ENCODE results near the gene DLGAP4.

The DLGAP4 gene

DNA sequence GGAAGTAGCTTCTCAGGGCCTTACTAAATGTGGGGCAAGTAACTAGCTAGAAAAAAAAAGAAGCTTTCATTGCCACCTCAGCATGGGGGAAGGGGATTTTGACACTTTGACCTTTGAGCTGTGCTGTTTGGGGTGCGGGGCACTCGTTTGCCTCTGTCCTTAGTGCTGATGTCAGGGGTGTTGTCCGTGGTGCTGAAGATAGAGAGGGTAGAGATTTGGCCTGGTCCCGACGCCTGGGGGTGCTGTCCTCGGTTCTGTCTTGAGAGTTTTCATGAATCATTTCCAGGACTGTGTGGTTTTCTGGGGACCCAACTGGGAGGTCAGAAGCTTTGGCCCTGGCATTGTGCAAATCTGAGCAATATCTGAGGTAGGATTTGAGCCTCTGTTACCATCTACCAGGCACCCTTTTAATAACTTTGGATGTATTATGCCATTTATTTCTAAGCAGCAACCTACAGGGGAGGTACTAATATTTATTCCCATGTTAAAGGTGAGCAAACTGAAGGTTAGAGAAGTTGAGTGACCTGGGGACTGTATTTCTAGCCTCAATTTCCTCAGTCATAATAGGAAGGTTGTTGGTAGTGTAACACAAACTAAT, 78.0 kb downstream of the DLGAP4 start:
- TF ChIP-seq, protein P1, sequence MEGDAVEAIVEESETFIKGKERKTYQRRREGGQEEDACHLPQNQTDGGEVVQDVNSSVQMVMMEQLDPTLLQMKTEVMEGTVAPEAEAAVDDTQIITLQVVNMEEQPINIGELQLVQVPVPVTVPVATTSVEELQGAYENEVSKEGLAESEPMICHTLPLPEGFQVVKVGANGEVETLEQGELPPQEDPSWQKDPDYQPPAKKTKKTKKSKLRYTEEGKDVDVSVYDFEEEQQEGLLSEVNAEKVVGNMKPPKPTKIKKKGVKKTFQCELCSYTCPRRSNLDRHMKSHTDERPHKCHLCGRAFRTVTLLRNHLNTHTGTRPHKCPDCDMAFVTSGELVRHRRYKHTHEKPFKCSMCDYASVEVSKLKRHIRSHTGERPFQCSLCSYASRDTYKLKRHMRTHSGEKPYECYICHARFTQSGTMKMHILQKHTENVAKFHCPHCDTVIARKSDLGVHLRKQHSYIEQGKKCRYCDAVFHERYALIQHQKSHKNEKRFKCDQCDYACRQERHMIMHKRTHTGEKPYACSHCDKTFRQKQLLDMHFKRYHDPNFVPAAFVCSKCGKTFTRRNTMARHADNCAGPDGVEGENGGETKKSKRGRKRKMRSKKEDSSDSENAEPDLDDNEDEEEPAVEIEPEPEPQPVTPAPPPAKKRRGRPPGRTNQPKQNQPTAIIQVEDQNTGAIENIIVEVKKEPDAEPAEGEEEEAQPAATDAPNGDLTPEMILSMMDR (IDR thresholded peaks at IDR 0.05; ENCODE audit: insufficient read depth, low read length, missing control alignments) = peak; percentile 5
- CTCF ChIA-PET = interaction anchor here (1.0 kb wide), 1 partner anchor 35 kb away, joined by 3 read pairs; no protein-coding TSS in a partner anchor
- no peak overlapping the region for H3K4me3 ChIP-seq (ENCODE audit: low read depth, low read length)
- POLR2A ChIA-PET = no interaction called here
- no peak for DNase-seq (ENCODE audit: low read depth, low spot score)

DNA sequence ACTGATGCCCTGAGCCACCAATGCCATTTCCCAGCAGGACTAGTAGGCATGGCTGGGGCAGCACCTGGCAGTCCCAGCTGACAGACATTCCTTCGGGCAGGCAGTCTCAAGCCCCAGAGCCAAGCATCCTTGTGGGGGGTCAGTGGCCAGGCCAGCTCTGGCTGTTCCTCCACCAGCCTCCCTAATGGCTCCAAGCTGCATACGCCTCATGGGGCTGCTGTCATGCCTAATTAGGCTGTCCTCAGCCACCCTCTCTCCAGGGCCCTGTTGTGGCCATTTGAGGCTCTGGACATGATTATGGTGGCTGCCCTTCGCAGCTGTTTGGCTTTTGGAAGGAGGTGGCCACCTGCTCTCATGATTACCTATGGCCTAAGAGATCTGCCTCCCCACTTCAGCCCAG, 79.4 kb downstream of the DLGAP4 start:
- POLR2A ChIA-PET = no interaction called here
- TF ChIP-seq, protein P1 (IDR thresholded peaks at IDR 0.05; ENCODE audit: insufficient read depth, low read length, missing control alignments) = no peak
- no peak for DNase-seq (ENCODE audit: low read depth, low spot score)
- no peak overlapping the region for H3K4me3 ChIP-seq (ENCODE audit: low read depth, low read length)
- CTCF ChIA-PET = no interaction called here

DNA sequence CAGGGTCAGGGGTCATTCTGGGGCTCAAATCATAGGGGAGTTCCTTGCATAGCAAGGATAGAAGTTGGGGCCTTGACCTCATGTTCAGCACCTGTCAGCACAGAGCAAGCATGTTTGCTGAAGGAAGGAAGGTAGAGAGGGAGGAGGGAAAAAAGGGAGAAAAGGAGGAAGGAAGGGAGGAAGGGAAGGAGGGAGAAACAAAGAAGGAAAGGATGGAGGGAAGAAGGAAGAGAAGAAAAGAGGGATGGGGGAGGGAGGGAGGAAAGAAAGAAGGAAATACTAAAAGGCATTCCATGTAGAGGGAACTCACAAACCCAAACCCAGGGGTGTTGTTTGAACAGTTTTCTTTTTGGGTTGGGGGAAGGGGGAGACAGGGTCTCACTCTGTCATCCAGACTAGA, 80.1 kb downstream of the DLGAP4 start:
- no peak overlapping the region for H3K4me3 ChIP-seq (ENCODE audit: low read depth, low read length)
- DNase-seq (ENCODE audit: low read depth, low spot score) = no peak
- ChIA-PET POLR2A (no interaction called here), CTCF (no interaction called here)
- TF ChIP-seq, protein P1 (IDR thresholded peaks at IDR 0.05; ENCODE audit: insufficient read depth, low read length, missing control alignments) = no peak

DNA sequence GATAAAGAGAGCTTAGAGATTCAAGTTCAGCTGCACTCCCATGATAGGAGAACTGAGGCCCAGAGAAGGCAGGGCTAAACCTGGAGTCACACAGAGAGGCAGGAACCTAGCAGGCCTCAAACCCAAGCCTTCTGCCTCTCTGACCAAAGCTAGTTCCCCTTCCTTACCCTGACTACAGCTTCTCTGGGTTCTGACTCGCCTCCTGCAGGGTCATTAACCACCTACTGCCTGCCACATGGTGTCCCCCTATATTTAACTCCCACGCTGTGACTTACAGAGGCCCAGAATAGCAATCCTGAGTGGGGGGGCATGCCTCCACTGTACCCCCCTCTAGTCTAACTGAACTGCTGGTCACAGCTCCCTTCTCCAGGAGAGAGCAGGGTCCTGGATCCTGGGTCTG, 84.1 kb downstream of the DLGAP4 start:
- TF ChIP-seq, protein P1 (IDR thresholded peaks at IDR 0.05; ENCODE audit: insufficient read depth, low read length, missing control alignments) = no peak
- DNase-seq (ENCODE audit: low read depth, low spot score) = no peak
- CTCF ChIA-PET = interaction anchor here (1.9 kb wide), 1 partner anchor 188 kb away, joined by 5 read pairs; no protein-coding TSS in a partner anchor
- H3K4me3 ChIP-seq (ENCODE audit: low read depth, low read length) = no peak overlapping the region
- POLR2A ChIA-PET = no interaction called here

DNA sequence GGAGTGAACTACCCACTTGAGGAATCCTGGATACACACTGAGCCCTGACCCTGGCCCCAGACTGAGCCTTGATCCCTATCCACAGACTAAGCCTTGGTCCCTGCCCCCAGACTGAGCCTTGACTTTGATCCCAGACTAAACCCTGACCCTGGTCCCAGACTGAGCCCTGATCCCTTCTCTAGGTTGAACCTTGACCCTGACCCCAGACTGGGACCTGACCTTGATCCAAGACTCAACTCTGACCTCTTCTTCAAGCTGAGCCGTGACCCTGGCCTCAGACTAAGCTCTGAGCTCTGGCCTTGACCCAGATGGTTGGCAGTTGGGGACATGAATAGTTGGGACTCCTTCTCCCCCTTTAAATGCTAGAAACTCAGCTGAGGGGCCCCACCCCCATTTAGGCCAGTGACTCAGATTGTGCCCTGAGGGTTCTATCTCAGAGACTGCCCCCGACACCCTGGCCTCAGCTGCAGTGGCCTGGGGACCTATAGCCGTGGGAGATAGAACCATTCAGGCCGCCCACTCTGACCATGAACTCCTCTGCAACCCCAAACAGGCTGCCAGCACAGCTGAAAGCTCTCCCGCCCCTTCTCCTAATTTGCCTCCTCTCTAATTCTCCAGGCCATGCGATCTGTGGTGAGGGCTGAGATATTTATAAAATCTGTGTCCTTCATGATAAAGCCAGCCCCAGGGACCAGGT, 84.7 kb downstream of the DLGAP4 start:
- TF ChIP-seq, protein P1 (IDR thresholded peaks at IDR 0.05; ENCODE audit: insufficient read depth, low read length, missing control alignments) = no peak
- ChIA-PET CTCF (interaction anchor here (1.2 to 1.9 kb wide), 2 partner anchors 48 to 189 kb away, joined by 3 to 5 read pairs; no protein-coding TSS in a partner anchor), POLR2A (no interaction called here)
- no peak for DNase-seq (ENCODE audit: low read depth, low spot score)
- no peak overlapping the region for H3K4me3 ChIP-seq (ENCODE audit: low read depth, low read length)

DNA sequence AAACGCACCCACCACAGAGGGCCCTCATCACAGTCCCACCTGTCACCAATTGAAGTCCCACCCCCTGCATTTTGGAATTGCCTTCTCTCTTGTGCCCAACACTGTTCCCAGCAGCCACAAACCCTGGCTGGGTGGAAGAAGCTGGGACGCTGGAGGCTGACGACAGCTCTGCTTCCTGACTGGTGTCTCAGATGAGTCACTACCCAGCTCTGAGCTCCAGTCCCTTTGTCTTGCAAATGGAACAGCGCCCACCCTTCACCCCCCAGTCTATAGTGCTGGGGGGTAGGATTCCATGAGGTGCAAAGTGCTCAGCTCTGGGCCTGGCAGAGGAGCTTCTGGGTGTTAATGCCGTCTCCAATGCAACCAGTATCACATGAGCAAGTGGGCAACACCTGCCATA, 85.3 kb downstream of the DLGAP4 start:
- TF ChIP-seq, protein P1 (IDR thresholded peaks at IDR 0.05; ENCODE audit: insufficient read depth, low read length, missing control alignments) = no peak
- POLR2A ChIA-PET = no interaction called here
- DNase-seq (ENCODE audit: low read depth, low spot score) = no peak
- CTCF ChIA-PET = interaction anchor here (1.2 to 1.9 kb wide), 2 partner anchors 47 to 189 kb away, joined by 3 to 5 read pairs; no protein-coding TSS in a partner anchor
- H3K4me3 ChIP-seq (ENCODE audit: low read depth, low read length) = no peak overlapping the region

Measured in AG04449 (cell line).